Neural cell (in vitro differentiated cells): ENCODE data around the gene IREB2.

ENCODE experiments used
- EP300 ChIP-seq: fragments of 450-650 bp; conservative IDR thresholded peaks from 2 replicates; pipeline ENCODE4 v1.6.1; 2014; ENCODE audit warnings: antibody characterized with exemption, mild to moderate bottlenecking, moderate library complexity; ENCODE audit not compliant: poor library complexity, severe bottlenecking
- EZH2 ChIP-seq: fragments of 200-600, 300-800 bp; shearing (Covaris generic), sonication (generic); IDR thresholded peaks from 2 replicates; pipeline ENCODE4 v1.6.1; 2014; ENCODE audit warnings: antibody characterized with exemption, low read length, borderline replicate concordance, mild to moderate bottlenecking; ENCODE audit not compliant: insufficient read depth, poor library complexity, severe bottlenecking
- MXI1 ChIP-seq: fragments of 450-650 bp; conservative IDR thresholded peaks from 2 replicates; pipeline ENCODE4 v1.6.1; 2014; ENCODE audit warnings: antibody characterized with exemption, mild to moderate bottlenecking; ENCODE audit not compliant: poor library complexity, severe bottlenecking
- POLR2AphosphoS5 ChIP-seq: IDR thresholded peaks from 2 replicates; pipeline ENCODE4 v1.6.1; 2012
- RAD21 ChIP-seq: fragments of 450-650 bp; conservative IDR thresholded peaks from 2 replicates; pipeline ENCODE4 v1.6.1; 2014; ENCODE audit warnings: antibody characterized with exemption, mild to moderate bottlenecking, moderate library complexity
- REST ChIP-seq: IDR thresholded peaks from 2 replicates; pipeline ENCODE4 v1.6.1; 2012; ENCODE audit warnings: borderline replicate concordance
- SMC3 ChIP-seq: fragments of 450-650 bp; conservative IDR thresholded peaks from 2 replicates; pipeline ENCODE4 v1.6.1; 2014; ENCODE audit warnings: antibody characterized with exemption, mild to moderate bottlenecking, moderate library complexity; ENCODE audit not compliant: poor library complexity
- TAF1 ChIP-seq: IDR thresholded peaks from 2 replicates; pipeline ENCODE4 v1.6.1; 2012; ENCODE audit warnings: low read depth
- TF ChIP-seq, protein P1 (sequence below): fragments of 450-650 bp; IDR thresholded peaks from 2 replicates; pipeline ENCODE4 v1.5.1; 2014; ENCODE audit warnings: antibody characterized with exemption, mild to moderate bottlenecking, moderate library complexity; ENCODE audit not compliant: poor library complexity, severe bottlenecking

GRCh38 chr15:78408961-78409360 is 29.1 kb upstream of the IREB2 start:
- TF ChIP-seq, protein P1, sequence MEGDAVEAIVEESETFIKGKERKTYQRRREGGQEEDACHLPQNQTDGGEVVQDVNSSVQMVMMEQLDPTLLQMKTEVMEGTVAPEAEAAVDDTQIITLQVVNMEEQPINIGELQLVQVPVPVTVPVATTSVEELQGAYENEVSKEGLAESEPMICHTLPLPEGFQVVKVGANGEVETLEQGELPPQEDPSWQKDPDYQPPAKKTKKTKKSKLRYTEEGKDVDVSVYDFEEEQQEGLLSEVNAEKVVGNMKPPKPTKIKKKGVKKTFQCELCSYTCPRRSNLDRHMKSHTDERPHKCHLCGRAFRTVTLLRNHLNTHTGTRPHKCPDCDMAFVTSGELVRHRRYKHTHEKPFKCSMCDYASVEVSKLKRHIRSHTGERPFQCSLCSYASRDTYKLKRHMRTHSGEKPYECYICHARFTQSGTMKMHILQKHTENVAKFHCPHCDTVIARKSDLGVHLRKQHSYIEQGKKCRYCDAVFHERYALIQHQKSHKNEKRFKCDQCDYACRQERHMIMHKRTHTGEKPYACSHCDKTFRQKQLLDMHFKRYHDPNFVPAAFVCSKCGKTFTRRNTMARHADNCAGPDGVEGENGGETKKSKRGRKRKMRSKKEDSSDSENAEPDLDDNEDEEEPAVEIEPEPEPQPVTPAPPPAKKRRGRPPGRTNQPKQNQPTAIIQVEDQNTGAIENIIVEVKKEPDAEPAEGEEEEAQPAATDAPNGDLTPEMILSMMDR: no peak
- TF ChIP-seq RAD21 (no peak), POLR2AphosphoS5 (no peak), TAF1 (no peak), EZH2 (no peak), REST (no peak), EP300 (no peak), MXI1 (no peak), SMC3 (no peak)
